Hepatocyte (in vitro differentiated cells): Measurements from ENCODE around the gene TMEM33. TPM values are rescaled to one million over a fixed set of nuclear protein-coding genes. Genes with fewer than 3 reads are reported as not detected.

Source experiments
- DNase-seq: peaks from one replicate; pipeline ENCODE4 v3.0.0-alpha.2; 2016; ENCODE audit warnings: low spot score
- H2AFZ ChIP-seq: fragments of 200-600 bp; sonication (generic); 2 replicates; pipeline ENCODE4 v1.6.0; 2016; ENCODE audit warnings: antibody characterized with exemption, mild to moderate bottlenecking
- H3K27ac ChIP-seq: fragments of 200-600 bp; sonication (generic); 2 replicates; pipeline ENCODE4 v1.5.1; 2016; ENCODE audit warnings: mild to moderate bottlenecking
- H3K27me3 ChIP-seq: fragments of 200-600 bp; sonication (generic); 2 replicates; pipeline ENCODE4 v1.6.1; 2016
- H3K36me3 ChIP-seq: fragments of 200-600 bp; sonication (generic); replicated peaks from 2 replicates; pipeline ENCODE4 v1.5.1; 2016; ENCODE audit warnings: low read depth; ENCODE audit not compliant: insufficient read depth
- H3K4me1 ChIP-seq: fragments of 200-600 bp; sonication (generic); 2 replicates; pipeline ENCODE4 v1.5.1; 2016; ENCODE audit warnings: mild to moderate bottlenecking, moderate library complexity; ENCODE audit not compliant: insufficient read depth
- H3K4me2 ChIP-seq: fragments of 200-600 bp; sonication (generic); 2 replicates; pipeline ENCODE4 v1.6.0; 2016
- H3K4me3 ChIP-seq: fragments of 200-600 bp; sonication (generic); 2 replicates; pipeline ENCODE4 v1.5.1; 2016; ENCODE audit warnings: mild to moderate bottlenecking
- H3K79me2 ChIP-seq: fragments of 200-600 bp; sonication (generic); 2 replicates; pipeline ENCODE4 v1.6.0; 2017; ENCODE audit warnings: mild to moderate bottlenecking
- H3K9me2 ChIP-seq: fragments of 200-600 bp; sonication (generic); replicated peaks from 2 replicates; pipeline ENCODE4 v1.6.0; 2017; ENCODE audit warnings: mild to moderate bottlenecking; ENCODE audit not compliant: insufficient read depth
- H3K9me3 ChIP-seq: fragments of 200-600 bp; sonication (generic); 2 replicates; pipeline ENCODE4 v1.5.1; 2016; ENCODE audit warnings: low read depth, mild to moderate bottlenecking
- H4K20me1 ChIP-seq: fragments of 200-600 bp; sonication (generic); 2 replicates; pipeline ENCODE4 v1.6.0; 2016; ENCODE audit warnings: mild to moderate bottlenecking; ENCODE audit not compliant: insufficient read depth, poor library complexity, severe bottlenecking
- EZH2 ChIP-seq: fragments of 200-600 bp; sonication (generic); IDR thresholded peaks from 2 replicates; pipeline ENCODE4 v1.6.1; 2016; ENCODE audit warnings: antibody characterized with exemption, mild to moderate bottlenecking, borderline replicate concordance
- EZH2phosphoT487 ChIP-seq: fragments of 200-600 bp; sonication (generic); IDR thresholded peaks from one replicate; pipeline ENCODE4 v1.6.1; 2018; ENCODE audit warnings: antibody characterized with exemption, mild to moderate bottlenecking, low read depth, moderate library complexity; ENCODE audit not compliant: unreplicated experiment, severe bottlenecking
- WGBS: methylation state at CpG from one replicate; pipeline ENCODE4 v1.1.6; 2016; ENCODE audit warnings: low lambda C conversion rate; ENCODE audit errors: missing lambda C conversion rate; 5-methylcytosine and 5-hydroxymethylcytosine counted together
- polyA plus RNA-seq: library from polyadenylated mRNA; unstranded; fragments of >200 nt; fragmentation: Nextera tagmentation; extraction: Ambion mirVana; gene quantifications from 2 replicates; pipeline ENCODE4 v1.2.1, GENCODE V29; 2016
- total RNA-seq: library from RNA; depleted of rRNA; stranded (reverse); fragments of >200 nt; gene quantifications from 2 replicates; pipeline ENCODE4 v1.2.3, GENCODE V29; 2014
- TF ChIP-seq, protein P1 (sequence below): fragments of 200-600 bp; sonication (generic); IDR thresholded peaks from 2 replicates; pipeline ENCODE4 v1.5.1; 2016; ENCODE audit warnings: antibody characterized with exemption, mild to moderate bottlenecking; ENCODE audit not compliant: poor library complexity

TMEM33 gene
- total and polyA plus RNA-seq, 2 experiments from 2014 or later = 38.3 to 77.6 TPM

DNA sequence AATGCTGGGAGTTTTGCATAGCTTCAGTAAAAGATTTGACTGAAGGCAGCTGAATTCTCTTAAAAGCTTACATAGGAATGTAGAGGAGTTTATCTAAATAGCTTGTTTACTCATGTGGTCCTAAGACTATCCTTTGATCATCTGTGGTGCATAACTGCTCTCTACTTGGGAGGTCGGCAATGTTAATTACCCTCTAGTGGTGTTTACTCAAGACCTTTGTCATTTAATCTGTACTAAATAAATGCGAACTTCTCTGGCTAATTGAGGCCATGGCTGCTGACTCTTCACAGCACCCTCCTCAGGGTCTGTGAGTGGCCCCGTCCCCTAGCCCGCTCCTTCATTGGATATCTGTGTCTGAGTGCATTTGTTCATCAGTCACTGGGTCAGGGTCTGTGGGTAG lies 13.8 kb upstream of the TMEM33 start:
- WGBS = 78% methylated on average over 4 of the region's 4 CpGs
- no peaks in the 10 kb centered on the region for H4K20me1 ChIP-seq
- H2AFZ ChIP-seq = no peak overlapping the region
- DNase-seq = no peak
- H3K9me3 ChIP-seq = no peaks in the 10 kb centered on the region
- TF ChIP-seq EZH2phosphoT487 (no peak), EZH2 (no peak)
- TF ChIP-seq, protein P1, sequence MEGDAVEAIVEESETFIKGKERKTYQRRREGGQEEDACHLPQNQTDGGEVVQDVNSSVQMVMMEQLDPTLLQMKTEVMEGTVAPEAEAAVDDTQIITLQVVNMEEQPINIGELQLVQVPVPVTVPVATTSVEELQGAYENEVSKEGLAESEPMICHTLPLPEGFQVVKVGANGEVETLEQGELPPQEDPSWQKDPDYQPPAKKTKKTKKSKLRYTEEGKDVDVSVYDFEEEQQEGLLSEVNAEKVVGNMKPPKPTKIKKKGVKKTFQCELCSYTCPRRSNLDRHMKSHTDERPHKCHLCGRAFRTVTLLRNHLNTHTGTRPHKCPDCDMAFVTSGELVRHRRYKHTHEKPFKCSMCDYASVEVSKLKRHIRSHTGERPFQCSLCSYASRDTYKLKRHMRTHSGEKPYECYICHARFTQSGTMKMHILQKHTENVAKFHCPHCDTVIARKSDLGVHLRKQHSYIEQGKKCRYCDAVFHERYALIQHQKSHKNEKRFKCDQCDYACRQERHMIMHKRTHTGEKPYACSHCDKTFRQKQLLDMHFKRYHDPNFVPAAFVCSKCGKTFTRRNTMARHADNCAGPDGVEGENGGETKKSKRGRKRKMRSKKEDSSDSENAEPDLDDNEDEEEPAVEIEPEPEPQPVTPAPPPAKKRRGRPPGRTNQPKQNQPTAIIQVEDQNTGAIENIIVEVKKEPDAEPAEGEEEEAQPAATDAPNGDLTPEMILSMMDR = no peak
- H3K79me2 ChIP-seq = no peaks in the 10 kb centered on the region
- H3K4me1 ChIP-seq = no peaks in the 10 kb centered on the region
- no peaks in the 10 kb centered on the region for H3K36me3 ChIP-seq
- H3K4me2 ChIP-seq = no peak overlapping the region
- H3K27ac ChIP-seq = no peak overlapping the region
- H3K9me2 ChIP-seq = no peaks in the 10 kb centered on the region
- H3K27me3 ChIP-seq = no peaks in the 10 kb centered on the region
- no peak overlapping the region for H3K4me3 ChIP-seq

DNA sequence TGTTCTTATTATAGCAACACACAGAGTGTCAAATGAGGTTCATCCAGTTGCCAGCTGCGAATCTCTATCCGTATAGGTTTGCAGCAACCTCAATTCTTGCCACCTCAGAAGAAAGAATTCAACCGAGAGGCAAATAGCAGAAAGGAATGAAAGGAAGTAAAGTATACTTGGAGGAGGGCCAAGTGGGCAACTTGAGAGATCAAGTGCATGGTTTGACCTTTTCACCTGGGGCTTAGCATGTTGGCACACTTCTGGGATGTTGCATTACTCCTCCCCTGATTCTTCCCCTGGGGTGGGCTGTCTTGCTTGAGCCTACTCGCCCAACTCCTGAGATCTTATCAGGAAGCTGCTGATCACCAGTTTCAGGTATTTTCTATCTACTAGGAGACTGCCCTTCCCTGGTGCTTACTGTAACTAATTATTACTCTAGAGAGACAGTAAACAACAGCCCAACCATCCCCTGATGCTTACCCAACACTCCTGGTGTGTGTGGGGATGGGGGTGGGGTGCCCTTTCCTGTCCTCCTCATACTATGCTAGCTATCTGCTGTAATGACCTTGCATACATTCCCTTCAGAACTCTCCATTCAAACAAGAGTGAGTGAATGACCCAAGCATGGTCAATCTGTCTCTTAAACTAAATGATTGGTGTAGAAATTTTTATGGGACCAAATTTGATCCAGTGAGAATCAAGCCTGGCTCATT lies 7.3 kb upstream of the TMEM33 start:
- 79% methylated on average over 4 of the region's 4 CpGs for WGBS
- H3K4me3 ChIP-seq = no peak overlapping the region
- TF ChIP-seq EZH2 = no peak
- TF ChIP-seq, protein P1 = no peak
- no peak for TF ChIP-seq EZH2phosphoT487

DNA sequence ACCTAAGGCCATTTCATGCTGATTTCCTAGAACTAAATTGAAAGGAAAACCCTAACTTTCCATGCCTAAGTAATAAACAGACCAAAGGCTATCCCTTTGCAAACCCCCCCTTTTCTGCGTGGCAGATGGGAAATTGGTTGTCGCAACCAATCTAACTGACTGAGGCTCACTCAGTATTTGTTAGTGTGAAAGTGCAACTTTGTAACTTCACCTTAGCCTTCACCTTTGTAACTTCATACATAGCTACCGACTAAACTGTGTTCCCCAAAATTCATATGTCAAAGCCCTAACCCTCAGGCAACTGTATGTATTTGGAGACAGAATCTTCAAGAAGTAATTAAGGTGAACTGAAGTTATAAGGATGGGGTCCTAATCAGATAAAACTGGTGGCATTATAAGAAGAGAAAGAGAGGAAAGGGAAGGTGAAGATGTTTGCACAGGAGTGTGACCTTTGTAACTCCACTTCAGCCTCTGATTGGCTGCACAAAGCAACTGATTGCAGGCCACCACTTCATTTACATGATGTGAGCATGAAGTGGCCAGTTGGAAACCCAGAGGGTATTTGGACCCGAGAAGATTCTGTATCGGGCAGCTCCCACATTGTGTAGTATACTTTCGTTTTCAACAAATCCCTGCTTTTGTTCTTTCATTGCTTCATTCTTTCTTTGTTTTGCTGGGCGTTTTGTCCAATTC lies 4.9 kb upstream of the TMEM33 start:
- H3K4me1 ChIP-seq = no peaks in the 10 kb centered on the region
- WGBS = 80% methylated on average over 7 of the region's 7 CpGs
- no peak overlapping the region for H2AFZ ChIP-seq
- no peak overlapping the region for H3K27ac ChIP-seq
- no peaks in the 10 kb centered on the region for H3K9me2 ChIP-seq
- no peaks in the 10 kb centered on the region for H3K36me3 ChIP-seq
- no peaks in the 10 kb centered on the region for H4K20me1 ChIP-seq
- no peaks in the 10 kb centered on the region for H3K27me3 ChIP-seq
- TF ChIP-seq EZH2 (no peak), EZH2phosphoT487 (no peak)
- TF ChIP-seq, protein P1 = no peak
- H3K4me2 ChIP-seq = no peak overlapping the region
- no peak overlapping the region for H3K4me3 ChIP-seq
- no peaks in the 10 kb centered on the region for H3K79me2 ChIP-seq
- no peak for DNase-seq
- H3K9me3 ChIP-seq = no peaks in the 10 kb centered on the region

More for the DNA sequence above, 7.3 kb upstream of the TMEM33 start:
- no peak overlapping the region for H2AFZ ChIP-seq
- H3K27ac ChIP-seq = no peak overlapping the region
- no peaks in the 10 kb centered on the region for H3K27me3 ChIP-seq
- no peaks in the 10 kb centered on the region for H3K36me3 ChIP-seq
- no peaks in the 10 kb centered on the region for H3K79me2 ChIP-seq
- H3K9me3 ChIP-seq = no peaks in the 10 kb centered on the region
- H3K4me2 ChIP-seq = no peak overlapping the region
- H3K4me1 ChIP-seq = no peaks in the 10 kb centered on the region
- no peak for DNase-seq
- no peaks in the 10 kb centered on the region for H3K9me2 ChIP-seq
- no peaks in the 10 kb centered on the region for H4K20me1 ChIP-seq
